H1 (cell line): Measurements from ENCODE around the gene CD28. TPM values are rescaled to one million over a fixed set of nuclear protein-coding genes. Genes with fewer than 3 reads are reported as not detected.

Experiments
- CTCF ChIA-PET: fragments of 300-600 bp; sonication (Branson Sonifier 250); formaldehyde crosslinking; loops from one replicate; lab custom pipeline; 2021; ENCODE audit not compliant: partially characterized antibody; lab: Charles Lee
- POLR2A ChIA-PET: fragments of 300-600 bp; sonication (Branson Sonifier 250); formaldehyde crosslinking; loops from one replicate; lab custom pipeline; 2021; ENCODE audit warnings: inconsistent platforms; ENCODE audit not compliant: partially characterized antibody; lab: Charles Lee
- DNase-seq, 2 experiments: peaks; one replicate each; pipeline versions ENCODE4 v3.0.0 to v3.0.0-alpha.2; 2010 to 2022; ENCODE audit warnings: low spot score in 2 of 2, low read depth in 1 of 2, mixed read lengths in 1 of 2
- FAIRE-seq: peaks from 2 replicates; lab custom pipeline; 2011; peaks lifted over from hg19 to GRCh38; lab: Jason Lieb, UNC
- H2AFZ ChIP-seq: 2 replicates; pipeline ENCODE4 v1.8.1; 2012; ENCODE audit warnings: low read length, inconsistent platforms
- H2AK5ac ChIP-seq: 2 replicates; pipeline ENCODE4 v1.6.1; 2013; ENCODE audit warnings: low read depth, low read length
- H2BK120ac ChIP-seq: replicated peaks from 2 replicates; pipeline ENCODE3; 2013; ENCODE audit warnings: low read depth, low read length, inconsistent platforms
- H2BK12ac ChIP-seq: 2 replicates; pipeline ENCODE4 v1.6.1; 2013; ENCODE audit warnings: low read depth, low read length
- H2BK15ac ChIP-seq: 2 replicates; pipeline ENCODE4 v1.6.1; 2013; ENCODE audit warnings: low read length
- H2BK20ac ChIP-seq: 2 replicates; pipeline ENCODE4 v1.6.1; 2013; ENCODE audit warnings: low read length
- H2BK5ac ChIP-seq: 2 replicates; pipeline ENCODE4 v1.6.1; 2013; ENCODE audit warnings: low read depth, low read length
- H3K14ac ChIP-seq: 2 replicates; pipeline ENCODE4 v1.6.1; 2013; ENCODE audit warnings: inconsistent platforms; ENCODE audit not compliant: insufficient read length
- H3K18ac ChIP-seq: 2 replicates; pipeline ENCODE4 v1.6.1; 2013; ENCODE audit warnings: low read length; ENCODE audit errors: extremely low read depth
- H3K23ac ChIP-seq: 2 replicates; pipeline ENCODE4 v1.6.1; 2013; ENCODE audit warnings: inconsistent platforms; ENCODE audit not compliant: insufficient read length
- H3K23me2 ChIP-seq: 2 replicates; pipeline ENCODE4 v1.6.1; 2013; ENCODE audit warnings: low read depth, low read length
- H3K27ac ChIP-seq: 2 replicates; pipeline ENCODE4 v1.6.1; 2011; ENCODE audit warnings: low read depth, low read length, inconsistent platforms
- H3K27me3 ChIP-seq, 4 experiments: replicated peaks in 1 of 4; 1 replicate in 1 of 4; 2 replicates in 3 of 4; pipeline versions ENCODE4 v1.6.1 to v1.8.1; 2011 to 2013; ENCODE audit warnings: low read length in 3 of 4, mild to moderate bottlenecking in 3 of 4, inconsistent platforms in 2 of 4, mixed read lengths in 2 of 4, moderate library complexity in 1 of 4; ENCODE audit not compliant: control insufficient read depth in 3 of 4, insufficient read depth in 3 of 4; ENCODE audit errors: extremely low read depth in 1 of 4
- H3K36me3 ChIP-seq, 4 experiments: 2 replicates each; pipeline versions ENCODE4 v1.6.1 to v1.8.1; 2011 to 2013; ENCODE audit warnings: mild to moderate bottlenecking in 4 of 4, low read length in 3 of 4, moderate library complexity in 2 of 4, control low read depth in 1 of 4, inconsistent platforms in 1 of 4; ENCODE audit not compliant: insufficient read depth in 4 of 4, control insufficient read depth in 2 of 4
- H3K4ac ChIP-seq: replicated peaks from 2 replicates; pipeline ENCODE3; 2013; ENCODE audit warnings: low read length, low read depth, mixed read lengths, inconsistent platforms; ENCODE audit not compliant: insufficient read length
- H3K4me1 ChIP-seq, 4 experiments: replicated peaks in 1 of 4; 1 replicate in 1 of 4; 2 replicates in 3 of 4; pipeline versions ENCODE4 v1.6.1 to v1.8.1; 2011 to 2013; ENCODE audit warnings: low read length in 3 of 4, inconsistent platforms in 2 of 4, mixed read lengths in 1 of 4; ENCODE audit not compliant: insufficient read depth in 4 of 4, control insufficient read depth in 3 of 4
- H3K4me2 ChIP-seq, 2 experiments: 2 replicates each; pipeline versions ENCODE4 v1.6.1 to v1.8.1; 2011 to 2013; ENCODE audit warnings: low read depth in 2 of 2, low read length in 2 of 2, control low read depth in 1 of 2, inconsistent platforms in 1 of 2, mild to moderate bottlenecking in 1 of 2; ENCODE audit not compliant: insufficient read depth in 1 of 2
- H3K4me3 ChIP-seq, 4 experiments: fragments of 200-600, 300-600 bp in 1 of 4; sonication (generic), shearing (Covaris generic), sonication (Bioruptor Twin) in 1 of 4; 2 replicates each; pipeline versions ENCODE4 v1.5.1 to v1.8.1; 2011 to 2016; ENCODE audit warnings: low read length in 4 of 4, low read depth in 3 of 4, control low read depth in 2 of 4, inconsistent platforms in 2 of 4, mild to moderate bottlenecking in 2 of 4, mixed read lengths in 1 of 4, moderate library complexity in 1 of 4; ENCODE audit not compliant: insufficient read depth in 2 of 4; ENCODE audit errors: extremely low read depth in 1 of 4
- H3K56ac ChIP-seq: replicated peaks from 2 replicates; pipeline ENCODE3; 2013; ENCODE audit warnings: low read depth, mild to moderate bottlenecking, mixed read lengths, low read length, inconsistent platforms; ENCODE audit not compliant: insufficient read length
- H3K79me1 ChIP-seq: 2 replicates; pipeline ENCODE4 v1.6.1; 2013; ENCODE audit warnings: low read depth, low read length, control low read depth
- H3K79me2 ChIP-seq, 2 experiments: 2 replicates each; pipeline versions ENCODE4 v1.6.1 to v1.8.1; 2012 to 2013; ENCODE audit warnings: low read length in 2 of 2, mild to moderate bottlenecking in 2 of 2, inconsistent platforms in 1 of 2; ENCODE audit not compliant: insufficient read depth in 2 of 2, control insufficient read depth in 1 of 2
- H3K9ac ChIP-seq, 4 experiments: replicated peaks in 1 of 4; 1 replicate in 1 of 4; 2 replicates in 3 of 4; pipeline versions ENCODE4 v1.6.1 to v1.8.1; 2011 to 2013; ENCODE audit warnings: low read depth in 3 of 4, low read length in 3 of 4, control low read depth in 2 of 4, mild to moderate bottlenecking in 2 of 4, moderate library complexity in 2 of 4, inconsistent platforms in 1 of 4; ENCODE audit errors: extremely low read depth in 1 of 4
- H3K9me3 ChIP-seq, 2 experiments: 2 replicates each; pipeline versions ENCODE4 v1.6.1 to v1.8.1; 2012 to 2013; ENCODE audit warnings: mild to moderate bottlenecking in 2 of 2, moderate library complexity in 2 of 2, control low read depth in 1 of 2, inconsistent platforms in 1 of 2, low read depth in 1 of 2, low read length in 1 of 2, mixed read lengths in 1 of 2; ENCODE audit not compliant: insufficient read depth in 2 of 2
- H4K20me1 ChIP-seq, 2 experiments: replicated peaks in 1 of 2; 2 replicates each; pipeline versions ENCODE3 to v1.8.1; 2011 to 2013; ENCODE audit warnings: inconsistent platforms in 2 of 2, low read length in 2 of 2, mild to moderate bottlenecking in 1 of 2; ENCODE audit not compliant: insufficient read depth in 2 of 2, control insufficient read depth in 1 of 2
- H4K5ac ChIP-seq: 2 replicates; pipeline ENCODE4 v1.6.1; 2013; ENCODE audit warnings: low read length, low read depth, mixed read lengths, inconsistent platforms; ENCODE audit not compliant: insufficient read length
- H4K8ac ChIP-seq: 2 replicates; pipeline ENCODE4 v1.8.0; 2013; ENCODE audit warnings: mild to moderate bottlenecking, moderate library complexity, low read length, inconsistent platforms; ENCODE audit not compliant: insufficient read depth; ENCODE audit errors: extremely low read depth
- H4K91ac ChIP-seq: replicated peaks from 2 replicates; pipeline ENCODE3; 2013; ENCODE audit warnings: low read length, mixed read lengths, inconsistent platforms; ENCODE audit not compliant: insufficient read length
- ASH2L ChIP-seq: fragments of 200-600, 300-600 bp; sonication (generic); IDR thresholded peaks from one replicate; pipeline ENCODE4 v1.7.1; 2017; ENCODE audit warnings: low read length
- CEBPB ChIP-seq: IDR thresholded peaks from 2 replicates; pipeline ENCODE4 v1.6.1; 2012; ENCODE audit warnings: low read depth, low read length
- CHD2 ChIP-seq: IDR thresholded peaks from 2 replicates; pipeline ENCODE4 v1.6.1; 2012; ENCODE audit warnings: low read length, improper control_type of control experiment
- HDAC6 ChIP-seq: IDR thresholded peaks from one replicate; pipeline ENCODE4 v1.7.1; 2012; ENCODE audit warnings: low read depth, mild to moderate bottlenecking, inconsistent platforms, low read length, moderate library complexity
- JUN ChIP-seq: IDR thresholded peaks from 2 replicates; pipeline ENCODE4 v1.6.1; 2011; ENCODE audit warnings: low read depth, mild to moderate bottlenecking, improper control_type of control experiment, low read length
- JUND ChIP-seq: IDR thresholded peaks from 2 replicates; pipeline ENCODE4 v1.6.1; 2011; ENCODE audit warnings: mild to moderate bottlenecking, improper control_type of control experiment, low read length
- RAD21 ChIP-seq, 2 experiments: IDR thresholded peaks in 1 of 2; conservative IDR thresholded peaks in 1 of 2; 2 replicates each; pipeline ENCODE4 v1.6.1; 2011; ENCODE audit warnings: low read depth in 2 of 2, low read length in 2 of 2, improper control_type of control experiment in 1 of 2, inconsistent platforms in 1 of 2, mild to moderate bottlenecking in 1 of 2, moderate library complexity in 1 of 2
- RBBP5 ChIP-seq: IDR thresholded peaks from 2 replicates; pipeline ENCODE4 v1.7.1; 2012; ENCODE audit warnings: low read depth, mild to moderate bottlenecking, inconsistent platforms, low read length, moderate library complexity, borderline replicate concordance
- RFX5 ChIP-seq: IDR thresholded peaks from 2 replicates; pipeline ENCODE4 v1.6.1; 2011; ENCODE audit warnings: low read depth, low read length, improper control_type of control experiment, borderline replicate concordance
- RNF2 ChIP-seq: fragments of 200-900, 300-1000 bp; sonication (generic); IDR thresholded peaks from 2 replicates; pipeline ENCODE4 v1.7.1; 2016; ENCODE audit warnings: borderline replicate concordance, low read depth, mild to moderate bottlenecking, antibody characterized with exemption, low read length; ENCODE audit not compliant: poor library complexity, severe bottlenecking; ENCODE audit errors: missing control alignments
- SAP30 ChIP-seq: fragments of 300-600 bp; sonication (generic); IDR thresholded peaks from 2 replicates; pipeline ENCODE4 v1.7.1; 2012; ENCODE audit warnings: low read length, moderate library complexity, mild to moderate bottlenecking, inconsistent platforms; ENCODE audit not compliant: insufficient read depth, insufficient replicate concordance
- SIRT6 ChIP-seq: IDR thresholded peaks from one replicate; pipeline ENCODE4 v1.7.1; 2012; ENCODE audit warnings: low read length, inconsistent platforms
- SUZ12 ChIP-seq: fragments of 200-600 bp; sonication (generic); IDR thresholded peaks from 2 replicates; pipeline ENCODE4 v1.6.1; 2012; ENCODE audit warnings: mild to moderate bottlenecking, inconsistent platforms, low read length, moderate library complexity, mixed read lengths
- ZNF274 ChIP-seq: IDR thresholded peaks from 2 replicates; pipeline ENCODE4 v1.7.0; 2012; ENCODE audit warnings: low read length, borderline replicate concordance; ENCODE audit errors: extremely low read depth
- WGBS, 2 experiments: shearing (Covaris generic) in 1 of 2; methylation state at CpG; one replicate each; pipeline versions ENCODE4 v1.1.6 to v1.1.7; 2013 to 2015; ENCODE audit warnings: low lambda C conversion rate in 2 of 2, mixed read lengths in 2 of 2, inconsistent platforms in 1 of 2, low coverage in 1 of 2, missing lambda C conversion rate in 1 of 2; ENCODE audit not compliant: insufficient replicate concordance in 2 of 2, insufficient coverage in 1 of 2, insufficient read length in 1 of 2; ENCODE audit errors: extremely low coverage in 1 of 2, missing lambda C conversion rate in 1 of 2; 5-methylcytosine and 5-hydroxymethylcytosine counted together
- polyA plus RNA-seq, 7 experiments: library from polyadenylated mRNA; depleted of rRNA in 3 of 7; stranded (reverse) in 5 of 7; unstranded in 2 of 7; fragments of >200 nt in 5 of 7; fragments of 200-250 nt in 2 of 7; gene quantifications; 1 replicate in 5 of 7; 2 replicates in 1 of 7; 4 replicates in 1 of 7; pipeline versions ENCODE4 v1.2.1 to v1.2.3, GENCODE V29; 2011 to 2013; ENCODE audit warnings: missing spikeins in 2 of 7, mixed read lengths in 2 of 7
- total RNA-seq: library from RNA; stranded (reverse); fragmentation: NEBNext Ultra II Directional; extraction: Animal tissue kit (Norgen Biotek cat#: 25700); gene quantifications from 2 replicates; pipeline ENCODE4 v1.2.1, GENCODE V29; 2021

CD28 gene
- total and polyA plus RNA-seq, 2 of the 8 experiments (the other 6 are each of a cell fraction or from before 2014, with no cell fraction given), result not detected

- Histone ChIP-seq H3K9ac (no peak overlapping the region), H2BK15ac (no peak overlapping the region), H4K91ac (no peak overlapping the region), H3K23me2 (no peaks in the 10 kb centered on the region), H2BK20ac (no peak overlapping the region), H3K79me1 (no peaks in the 10 kb centered on the region), H3K9me3 (no peaks in the 10 kb centered on the region), H4K8ac (no peak overlapping the region), H2AFZ (0 out of 2 replicates have a peak overlapping the region, but pooled peaks have one; percentile 73), H3K27ac (no peak overlapping the region), H3K27me3 (peaks cover 0 to 1% (median 0%) of the 10 kb centered on the region in 4 experiments; a peak in 1 of 7 replicates), H2BK120ac (no peak overlapping the region), H3K56ac (no peak overlapping the region), H3K36me3 (no peaks in the 10 kb centered on the region; a peak in 1 of 8 replicates), H2BK5ac (no peak overlapping the region), H2BK12ac (no peak overlapping the region), H3K79me2 (no peaks in the 10 kb centered on the region), H3K4me3 (no peak overlapping the region), H3K23ac (no peak overlapping the region), H3K18ac (no peak overlapping the region), H4K20me1 (no peaks in the 10 kb centered on the region), H3K4me1 (no peaks in the 10 kb centered on the region), H3K14ac (no peak overlapping the region), H2AK5ac (no peak overlapping the region), H3K4ac (no peak overlapping the region), H3K4me2 (no peak overlapping the region), H4K5ac (no peak overlapping the region)
- ChIA-PET CTCF (interaction anchor here (0.9 kb wide), 1 partner anchor 22 kb away, joined by 3 read pairs; no protein-coding TSS in a partner anchor), POLR2A (no interaction called here)
- no peak for FAIRE-seq
- DNase-seq, result no peak
- 66% methylated on average over 4 of the region's 4 CpGs; no CpG with 5 or more reads in 1 of the 2 experiments for WGBS, 2 experiments
- TF ChIP-seq RAD21 (IDR thresholded peaks at IDR 0.05 in 1 of 2, conservative IDR thresholded peaks at IDR 0.05 in 1 of 2; ENCODE audit: low read depth in 2 of 2, low read length in 2 of 2) (no peak), CHD2 (no peak), ZNF274 (no peak), CEBPB (no peak), RFX5 (no peak), HDAC6 (no peak), ASH2L (no peak), RBBP5 (no peak), JUND (no peak), SUZ12 (no peak), JUN (no peak), SAP30 (no peak), RNF2 (no peak), SIRT6 (no peak)
These were observed 17.6 kb upstream of the CD28 start for GRCh38 chr2:203688798-203689197.
